HepG2 (cell line): ENCODE measurements around the gene PRDM12. TPM values are rescaled to one million over a fixed set of nuclear protein-coding genes. Genes with fewer than 3 reads are reported as not detected.
A peak's percentile ranks its signal among the peaks of the same experiment; 100 is the strongest.

Source experiments
- ARHGAP35 ChIP-seq: sonication (generic); formaldehyde crosslinking; IDR thresholded peaks from 2 replicates; pipeline ENCODE4 v1.9.0; 2022; ENCODE audit warnings: mild to moderate bottlenecking, inconsistent platforms, moderate library complexity, missing genetic modification reagents, borderline replicate concordance
- FOXC1 ChIP-seq: sonication (generic); formaldehyde crosslinking; IDR thresholded peaks from 2 replicates; pipeline ENCODE4 v1.8.0; 2022; ENCODE audit warnings: mild to moderate bottlenecking, missing genetic modification reagents, borderline replicate concordance
- HIVEP1 ChIP-seq: sonication (generic); formaldehyde crosslinking; IDR thresholded peaks from 2 replicates; pipeline ENCODE4 v1.4.0; 2020; ENCODE audit warnings: mild to moderate bottlenecking, missing genetic modification reagents
- KAT2B ChIP-seq: fragments of 150-350 bp; IDR thresholded peaks from 2 replicates; pipeline ENCODE4 v1.6.1; 2014; ENCODE audit warnings: low read depth, low read length, borderline replicate concordance
- KAT8 ChIP-seq: IDR thresholded peaks from 2 replicates; pipeline ENCODE4 v1.6.1; 2016; ENCODE audit warnings: missing genetic modification reagents, missing compliant biosample characterization
- MEF2D ChIP-seq: sonication (generic); formaldehyde crosslinking; IDR thresholded peaks from 2 replicates; pipeline ENCODE4 v1.5.1; 2020; ENCODE audit warnings: mild to moderate bottlenecking, missing genetic modification reagents
- NR2C2 ChIP-seq: sonication (generic); formaldehyde crosslinking; IDR thresholded peaks from 2 replicates; pipeline ENCODE4 v1.4.0; 2020; ENCODE audit warnings: missing genetic modification reagents, mild to moderate bottlenecking, moderate library complexity, borderline replicate concordance
- PRDM10 ChIP-seq: sonication (generic); formaldehyde crosslinking; IDR thresholded peaks from 2 replicates; pipeline ENCODE4 v1.4.0; 2020; ENCODE audit warnings: low read depth, missing genetic modification reagents
- TARDBP ChIP-seq: sonication (generic); formaldehyde crosslinking; IDR thresholded peaks from 2 replicates; pipeline ENCODE4 v1.8.0; 2022; ENCODE audit warnings: mild to moderate bottlenecking, missing genetic modification reagents
- THAP11 ChIP-seq: IDR thresholded peaks from 2 replicates; pipeline ENCODE4 v1.6.1; 2016; ENCODE audit warnings: missing biosample characterization, missing genetic modification reagents
- YEATS2 ChIP-seq: sonication (generic); formaldehyde crosslinking; IDR thresholded peaks from 2 replicates; pipeline ENCODE4 v1.4.0; 2020; ENCODE audit warnings: missing genetic modification reagents, borderline replicate concordance
- ZBTB1 ChIP-seq: sonication (generic); formaldehyde crosslinking; IDR thresholded peaks from 2 replicates; pipeline ENCODE4 v1.4.0; 2020; ENCODE audit warnings: missing genetic modification reagents, borderline replicate concordance
- ZC3H4 ChIP-seq: sonication (generic); formaldehyde crosslinking; IDR thresholded peaks from 2 replicates; pipeline ENCODE4 v1.4.0; 2020; ENCODE audit warnings: missing genetic modification reagents, borderline replicate concordance
- ZNF18 ChIP-seq: sonication (generic); formaldehyde crosslinking; IDR thresholded peaks from 2 replicates; pipeline ENCODE4 v1.8.0; 2022; ENCODE audit warnings: mild to moderate bottlenecking, missing genetic modification reagents; ENCODE audit not compliant: insufficient replicate concordance
- ZNF180 ChIP-seq: sonication (generic); formaldehyde crosslinking; IDR thresholded peaks from 2 replicates; pipeline ENCODE4 v1.4.0; 2020; ENCODE audit warnings: low read depth, missing genetic modification reagents, borderline replicate concordance
- ZNF468 ChIP-seq: sonication (generic); formaldehyde crosslinking; IDR thresholded peaks from 2 replicates; pipeline ENCODE4 v1.8.0; 2022; ENCODE audit warnings: mild to moderate bottlenecking, moderate library complexity, missing genetic modification reagents
- ZNF512B ChIP-seq: sonication (generic); formaldehyde crosslinking; IDR thresholded peaks from 2 replicates; pipeline ENCODE4 v1.5.1; 2020; ENCODE audit warnings: missing genetic modification reagents, mild to moderate bottlenecking, borderline replicate concordance
- ZNF557 ChIP-seq: sonication (generic); formaldehyde crosslinking; IDR thresholded peaks from 2 replicates; pipeline ENCODE4 v1.4.0; 2020; ENCODE audit warnings: missing genetic modification reagents
- ZNF598 ChIP-seq: sonication (generic); formaldehyde crosslinking; IDR thresholded peaks from 2 replicates; pipeline ENCODE4 v1.5.1; 2020; ENCODE audit warnings: mild to moderate bottlenecking, missing genetic modification reagents, borderline replicate concordance
- ZNF644 ChIP-seq: IDR thresholded peaks from 2 replicates; pipeline ENCODE4 v1.6.1; 2016; ENCODE audit warnings: low read depth
- ZNF772 ChIP-seq: sonication (generic); formaldehyde crosslinking; IDR thresholded peaks from 2 replicates; pipeline ENCODE4 v1.5.0; 2020; ENCODE audit warnings: mild to moderate bottlenecking, missing genetic modification reagents
- ZNF792 ChIP-seq: IDR thresholded peaks from 2 replicates; pipeline ENCODE4 v1.6.1; 2016
- polyA plus RNA-seq, 8 experiments: library from polyadenylated mRNA; depleted of rRNA in 3 of 8; stranded (reverse) in 7 of 8; unstranded in 1 of 8; fragments of >200 nt; fragmentation: Illumina TruSeq in 4 of 8; extraction: Trizol in 4 of 8; gene quantifications; 2 replicates each; pipeline versions ENCODE4 v1.2.1 to v1.2.3, GENCODE V29; 2011 to 2016; ENCODE audit warnings: low read depth in 4 of 8, missing spikeins in 1 of 8, mixed read lengths in 1 of 8; ENCODE audit not compliant: insufficient read depth in 1 of 8
- total RNA-seq, 5 experiments: library from RNA; depleted of rRNA; stranded (reverse); fragments of >200 nt; fragmentation: Illumina TruSeq; extraction: Trizol; gene quantifications; 2 replicates each; pipeline ENCODE4 v1.2.3, GENCODE V29; 2016; ENCODE audit warnings: low read depth in 1 of 5

PRDM12 gene
- total and polyA plus RNA-seq, 2 of the 13 experiments (the other 11 are each of a cell fraction or from before 2014, with no cell fraction given), result 0.04 to 0.07 TPM

- no peak for TF ChIP-seq ZNF557 (CRISPR knock-in tag)
- no peak; the same call in 1 of the 2 replicates for TF ChIP-seq ZNF180
- peak; percentile 73; the same call in 1 of the 2 replicates for TF ChIP-seq PRDM10 (CRISPR knock-in tag)
- TF ChIP-seq ZNF792, result no peak; the same call in 1 of the 2 replicates
- peak; percentile 26; the same call in 1 of the 2 replicates for TF ChIP-seq MEF2D (CRISPR knock-in tag)
- TF ChIP-seq HIVEP1, result peak; percentile 15; the same call in 1 of the 2 replicates
- 0 out of 2 replicates have a peak, but pooled peaks have one; percentile 34 for TF ChIP-seq KAT8 (CRISPR knock-in tag)
- no peak; the same call in 1 of the 2 replicates for TF ChIP-seq ARHGAP35
- TF ChIP-seq ZNF772 (CRISPR knock-in tag), result no peak
- TF ChIP-seq YEATS2 (CRISPR knock-in tag), result no peak
- no peak; the same call in 1 of the 2 replicates for TF ChIP-seq FOXC1 (CRISPR knock-in tag)
- no peak for TF ChIP-seq ZNF18 (CRISPR knock-in tag)
- TF ChIP-seq ZNF598 (CRISPR knock-in tag), result peak; percentile 65
- TF ChIP-seq ZNF468 (CRISPR knock-in tag), result no peak
- TF ChIP-seq ZBTB1 (CRISPR knock-in tag), result no peak
- TF ChIP-seq TARDBP (CRISPR knock-in tag), result no peak
- TF ChIP-seq ZNF644 (CRISPR knock-in tag), result no peak
- no peak for TF ChIP-seq KAT2B
- peak; percentile 87 for TF ChIP-seq NR2C2 (CRISPR knock-in tag)
- TF ChIP-seq ZC3H4 (CRISPR knock-in tag), result no peak
- no peak for TF ChIP-seq ZNF512B
- peak; percentile 98 for TF ChIP-seq THAP11 (CRISPR knock-in tag)
These were observed 48.3 kb downstream of the PRDM12 start (continued) for GRCh38 chr9:130712564-130713285.
